GM23338 (cell line): Measurements from ENCODE around the gene JUNB. TPM values are rescaled to one million over a fixed set of nuclear protein-coding genes. Genes with fewer than 3 reads are reported as not detected.

ENCODE experiments used
- CTCF ChIP-seq, 2 experiments: fragments of 200-600 bp in 1 of 2; sonication (generic) in 1 of 2; conservative IDR thresholded peaks; 2 replicates each; pipeline versions ENCODE4 v1.5.1 to v1.6.1; 2016 to 2017; ENCODE audit warnings: antibody characterized with exemption in 2 of 2, low read depth in 2 of 2, mild to moderate bottlenecking in 2 of 2, moderate library complexity in 1 of 2
- ETS1 ChIP-seq: IDR thresholded peaks from 2 replicates; pipeline ENCODE4 v1.6.1; 2016; ENCODE audit warnings: antibody characterized with exemption
- STAT1 ChIP-seq: IDR thresholded peaks from one replicate; pipeline ENCODE4 v1.6.1; 2016; ENCODE audit warnings: antibody characterized with exemption; ENCODE audit not compliant: unreplicated experiment
- ZNF331 ChIP-seq: fragments of 250-450 bp; sonication (Bioruptor Pico); IDR thresholded peaks from 2 replicates; pipeline ENCODE4 v1.5.0; 2020; ENCODE audit warnings: low read depth, mild to moderate bottlenecking, moderate library complexity
- polyA plus RNA-seq: library from polyadenylated mRNA; unstranded; fragments of >200 nt; fragmentation: Nextera tagmentation; extraction: Ambion mirVana; gene quantifications from 2 replicates; pipeline ENCODE4 v1.2.1, GENCODE V29; 2016
- total RNA-seq: library from RNA; depleted of rRNA; stranded (reverse); fragments of >200 nt; shearing (Covaris generic); gene quantifications from 2 replicates; pipeline ENCODE4 v1.2.3, GENCODE V29; 2014
- TF ChIP-seq, protein P1 (sequence below): fragments of 250-450 bp; sonication (Bioruptor Pico); IDR thresholded peaks from 2 replicates; pipeline ENCODE4 v1.5.0; 2020; ENCODE audit warnings: mild to moderate bottlenecking, moderate library complexity
- TF ChIP-seq, protein P2 (sequence below): IDR thresholded peaks from one replicate; pipeline ENCODE4 v1.6.1; 2018; ENCODE audit warnings: antibody characterized with exemption; ENCODE audit not compliant: unreplicated experiment

JUNB gene
- total and polyA plus RNA-seq, 2 experiments from 2014 or later: 7.7 to 20.2 TPM

GRCh38 chr19:12786952-12787351, 4.3 kb upstream of the JUNB start (continued):
- TF ChIP-seq, protein P1, sequence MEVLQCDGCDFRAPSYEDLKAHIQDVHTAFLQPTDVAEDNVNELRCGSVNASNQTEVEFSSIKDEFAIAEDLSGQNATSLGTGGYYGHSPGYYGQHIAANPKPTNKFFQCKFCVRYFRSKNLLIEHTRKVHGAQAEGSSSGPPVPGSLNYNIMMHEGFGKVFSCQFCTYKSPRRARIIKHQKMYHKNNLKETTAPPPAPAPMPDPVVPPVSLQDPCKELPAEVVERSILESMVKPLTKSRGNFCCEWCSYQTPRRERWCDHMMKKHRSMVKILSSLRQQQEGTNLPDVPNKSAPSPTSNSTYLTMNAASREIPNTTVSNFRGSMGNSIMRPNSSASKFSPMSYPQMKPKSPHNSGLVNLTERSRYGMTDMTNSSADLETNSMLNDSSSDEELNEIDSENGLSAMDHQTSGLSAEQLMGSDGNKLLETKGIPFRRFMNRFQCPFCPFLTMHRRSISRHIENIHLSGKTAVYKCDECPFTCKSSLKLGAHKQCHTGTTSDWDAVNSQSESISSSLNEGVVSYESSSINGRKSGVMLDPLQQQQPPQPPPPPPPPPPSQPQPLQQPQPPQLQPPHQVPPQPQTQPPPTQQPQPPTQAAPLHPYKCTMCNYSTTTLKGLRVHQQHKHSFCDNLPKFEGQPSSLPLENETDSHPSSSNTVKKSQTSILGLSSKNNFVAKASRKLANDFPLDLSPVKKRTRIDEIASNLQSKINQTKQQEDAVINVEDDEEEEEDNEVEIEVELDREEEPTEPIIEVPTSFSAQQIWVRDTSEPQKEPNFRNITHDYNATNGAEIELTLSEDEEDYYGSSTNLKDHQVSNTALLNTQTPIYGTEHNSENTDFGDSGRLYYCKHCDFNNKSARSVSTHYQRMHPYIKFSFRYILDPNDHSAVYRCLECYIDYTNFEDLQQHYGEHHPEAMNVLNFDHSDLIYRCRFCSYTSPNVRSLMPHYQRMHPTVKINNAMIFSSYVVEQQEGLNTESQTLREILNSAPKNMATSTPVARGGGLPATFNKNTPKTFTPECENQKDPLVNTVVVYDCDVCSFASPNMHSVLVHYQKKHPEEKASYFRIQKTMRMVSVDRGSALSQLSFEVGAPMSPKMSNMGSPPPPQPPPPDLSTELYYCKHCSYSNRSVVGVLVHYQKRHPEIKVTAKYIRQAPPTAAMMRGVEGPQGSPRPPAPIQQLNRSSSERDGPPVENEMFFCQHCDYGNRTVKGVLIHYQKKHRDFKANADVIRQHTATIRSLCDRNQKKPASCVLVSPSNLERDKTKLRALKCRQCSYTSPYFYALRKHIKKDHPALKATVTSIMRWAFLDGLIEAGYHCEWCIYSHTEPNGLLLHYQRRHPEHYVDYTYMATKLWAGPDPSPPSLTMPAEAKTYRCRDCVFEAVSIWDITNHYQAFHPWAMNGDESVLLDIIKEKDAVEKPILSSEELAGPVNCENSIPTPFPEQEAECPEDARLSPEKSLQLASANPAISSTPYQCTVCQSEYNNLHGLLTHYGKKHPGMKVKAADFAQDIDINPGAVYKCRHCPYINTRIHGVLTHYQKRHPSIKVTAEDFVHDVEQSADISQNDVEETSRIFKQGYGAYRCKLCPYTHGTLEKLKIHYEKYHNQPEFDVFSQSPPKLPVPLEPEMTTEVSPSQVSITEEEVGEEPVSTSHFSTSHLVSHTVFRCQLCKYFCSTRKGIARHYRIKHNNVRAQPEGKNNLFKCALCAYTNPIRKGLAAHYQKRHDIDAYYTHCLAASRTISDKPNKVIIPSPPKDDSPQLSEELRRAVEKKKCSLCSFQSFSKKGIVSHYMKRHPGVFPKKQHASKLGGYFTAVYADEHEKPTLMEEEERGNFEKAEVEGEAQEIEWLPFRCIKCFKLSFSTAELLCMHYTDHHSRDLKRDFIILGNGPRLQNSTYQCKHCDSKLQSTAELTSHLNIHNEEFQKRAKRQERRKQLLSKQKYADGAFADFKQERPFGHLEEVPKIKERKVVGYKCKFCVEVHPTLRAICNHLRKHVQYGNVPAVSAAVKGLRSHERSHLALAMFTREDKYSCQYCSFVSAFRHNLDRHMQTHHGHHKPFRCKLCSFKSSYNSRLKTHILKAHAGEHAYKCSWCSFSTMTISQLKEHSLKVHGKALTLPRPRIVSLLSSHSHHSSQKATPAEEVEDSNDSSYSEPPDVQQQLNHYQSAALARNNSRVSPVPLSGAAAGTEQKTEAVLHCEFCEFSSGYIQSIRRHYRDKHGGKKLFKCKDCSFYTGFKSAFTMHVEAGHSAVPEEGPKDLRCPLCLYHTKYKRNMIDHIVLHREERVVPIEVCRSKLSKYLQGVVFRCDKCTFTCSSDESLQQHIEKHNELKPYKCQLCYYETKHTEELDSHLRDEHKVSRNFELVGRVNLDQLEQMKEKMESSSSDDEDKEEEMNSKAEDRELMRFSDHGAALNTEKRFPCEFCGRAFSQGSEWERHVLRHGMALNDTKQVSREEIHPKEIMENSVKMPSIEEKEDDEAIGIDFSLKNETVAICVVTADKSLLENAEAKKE (CRISPR knock-in tag): no peak
- TF ChIP-seq ETS1 (no peak), CTCF (conservative IDR thresholded peaks at IDR 0.05; ENCODE audit: low read depth in 2 of 2) (no peak), ZNF331 (CRISPR knock-in tag) (no peak), STAT1 (no peak)
- TF ChIP-seq, protein P2, sequence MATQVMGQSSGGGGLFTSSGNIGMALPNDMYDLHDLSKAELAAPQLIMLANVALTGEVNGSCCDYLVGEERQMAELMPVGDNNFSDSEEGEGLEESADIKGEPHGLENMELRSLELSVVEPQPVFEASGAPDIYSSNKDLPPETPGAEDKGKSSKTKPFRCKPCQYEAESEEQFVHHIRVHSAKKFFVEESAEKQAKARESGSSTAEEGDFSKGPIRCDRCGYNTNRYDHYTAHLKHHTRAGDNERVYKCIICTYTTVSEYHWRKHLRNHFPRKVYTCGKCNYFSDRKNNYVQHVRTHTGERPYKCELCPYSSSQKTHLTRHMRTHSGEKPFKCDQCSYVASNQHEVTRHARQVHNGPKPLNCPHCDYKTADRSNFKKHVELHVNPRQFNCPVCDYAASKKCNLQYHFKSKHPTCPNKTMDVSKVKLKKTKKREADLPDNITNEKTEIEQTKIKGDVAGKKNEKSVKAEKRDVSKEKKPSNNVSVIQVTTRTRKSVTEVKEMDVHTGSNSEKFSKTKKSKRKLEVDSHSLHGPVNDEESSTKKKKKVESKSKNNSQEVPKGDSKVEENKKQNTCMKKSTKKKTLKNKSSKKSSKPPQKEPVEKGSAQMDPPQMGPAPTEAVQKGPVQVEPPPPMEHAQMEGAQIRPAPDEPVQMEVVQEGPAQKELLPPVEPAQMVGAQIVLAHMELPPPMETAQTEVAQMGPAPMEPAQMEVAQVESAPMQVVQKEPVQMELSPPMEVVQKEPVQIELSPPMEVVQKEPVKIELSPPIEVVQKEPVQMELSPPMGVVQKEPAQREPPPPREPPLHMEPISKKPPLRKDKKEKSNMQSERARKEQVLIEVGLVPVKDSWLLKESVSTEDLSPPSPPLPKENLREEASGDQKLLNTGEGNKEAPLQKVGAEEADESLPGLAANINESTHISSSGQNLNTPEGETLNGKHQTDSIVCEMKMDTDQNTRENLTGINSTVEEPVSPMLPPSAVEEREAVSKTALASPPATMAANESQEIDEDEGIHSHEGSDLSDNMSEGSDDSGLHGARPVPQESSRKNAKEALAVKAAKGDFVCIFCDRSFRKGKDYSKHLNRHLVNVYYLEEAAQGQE: no peak
